Measurements from ENCODE around the gene KCMF1. TPM values are rescaled to one million over a fixed set of nuclear protein-coding genes. Genes with fewer than 3 reads are reported as not detected.
A peak's percentile ranks its signal among the peaks of the same experiment; 100 is the strongest.

Gene KCMF1
- polyA plus RNA-seq, 3 donors, result 22.5 to 52.9 (median 28.5) TPM

DNA sequence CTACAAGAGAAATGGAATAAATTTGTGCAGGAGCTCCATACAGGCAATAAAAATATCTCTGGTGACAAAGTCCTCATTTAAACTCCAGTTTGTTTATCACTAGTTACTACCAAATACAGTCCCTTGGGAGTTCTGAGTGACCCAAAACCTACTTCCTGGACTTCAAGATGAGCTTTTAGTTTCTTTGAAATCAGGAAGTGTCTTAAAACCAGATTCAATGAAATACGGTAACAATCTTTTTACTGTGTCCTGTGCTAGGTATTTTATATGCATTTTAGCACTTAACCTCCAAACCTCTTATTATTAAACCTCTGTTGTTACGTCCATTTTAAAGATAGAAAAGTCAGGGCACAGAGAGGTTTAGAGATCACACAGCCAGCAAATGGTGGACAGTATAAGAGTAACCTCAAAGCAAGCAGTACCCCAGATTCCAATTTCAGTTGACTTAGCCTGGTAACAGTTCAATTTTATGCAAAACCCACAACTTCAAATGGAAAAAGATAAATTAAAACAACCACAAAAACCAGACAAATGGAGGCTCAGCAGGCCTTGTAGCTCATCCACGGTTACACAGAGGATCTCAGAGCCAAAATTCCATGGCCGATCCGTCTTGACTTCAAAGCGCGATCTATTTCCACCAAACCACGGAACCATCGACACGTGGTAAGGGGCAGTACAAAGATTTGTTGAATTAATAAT, 1.3 kb upstream of the KCMF1 start:
- peaks cover 60 to 72% of the 10 kb centered on the region in 2 donors for H3K4me1 ChIP-seq (ENCODE audit: control insufficient read depth in 1 of 2, insufficient read depth in 2 of 2, low read length in 2 of 2)
- H3K27ac ChIP-seq (ENCODE audit: low read depth in 1 of 2, low read length in 2 of 2), result peak overlapping the region; percentile 89 to 98
- peak overlapping the region; percentile 91 to 99 (median 98) for H3K27ac Mint-ChIP-seq
- peaks cover 80% of the 10 kb centered on the region for H3K79me2 ChIP-seq (ENCODE audit: insufficient read depth, low read length)
- no CpG with 5 or more reads among the region's 10 CpGs for WGBS (ENCODE audit: insufficient coverage)
- H3K9me3 ChIP-seq (replicated peaks in 1 of 2; ENCODE audit: control insufficient read depth in 1 of 2, insufficient read depth in 1 of 2, low read length in 2 of 2), result no peaks in the 10 kb centered on the region
- H3K36me3 ChIP-seq (replicated peaks in 1 of 2; ENCODE audit: control insufficient read depth in 1 of 2, insufficient read depth in 2 of 2, low read length in 2 of 2), result peaks cover 0 to 3% of the 10 kb centered on the region in 2 donors
- peak in 2 of 3 donors; percentile 48 to 61 for DNase-seq
- peaks cover 50% of the 10 kb centered on the region for H4K20me1 ChIP-seq (ENCODE audit: insufficient read depth, low read length)
- peaks cover 66% of the 10 kb centered on the region for H3K4me1 Mint-ChIP-seq
- peaks cover 0 to 2% (median 0%) of the 10 kb centered on the region in 7 donors for H3K9me3 Mint-ChIP-seq
- H3K4me3 ChIP-seq (replicated peaks in 1 of 3; ENCODE audit: low read depth in 2 of 3, low read length in 3 of 3), result peak overlapping the region; percentile 76 to 93 (median 80)
- no peaks in the 10 kb centered on the region for H3K27me3 ChIP-seq (ENCODE audit: control insufficient read depth in 2 of 2, insufficient read depth in 2 of 2, low read length in 2 of 2)
- intact Hi-C loops (cut with micrococcal nuclease), result loop anchor here (5.0 kb wide), 2 partner anchors 38 to 1138 kb away; partner anchors contain the start of genes POLR1A (in 1 of the 2) and PTCD3 (in 1 of the 2)
- no peaks in the 10 kb centered on the region for H3K27me3 Mint-ChIP-seq (ENCODE audit: low read depth in 3 of 3)
- TF ChIP-seq, protein P1, sequence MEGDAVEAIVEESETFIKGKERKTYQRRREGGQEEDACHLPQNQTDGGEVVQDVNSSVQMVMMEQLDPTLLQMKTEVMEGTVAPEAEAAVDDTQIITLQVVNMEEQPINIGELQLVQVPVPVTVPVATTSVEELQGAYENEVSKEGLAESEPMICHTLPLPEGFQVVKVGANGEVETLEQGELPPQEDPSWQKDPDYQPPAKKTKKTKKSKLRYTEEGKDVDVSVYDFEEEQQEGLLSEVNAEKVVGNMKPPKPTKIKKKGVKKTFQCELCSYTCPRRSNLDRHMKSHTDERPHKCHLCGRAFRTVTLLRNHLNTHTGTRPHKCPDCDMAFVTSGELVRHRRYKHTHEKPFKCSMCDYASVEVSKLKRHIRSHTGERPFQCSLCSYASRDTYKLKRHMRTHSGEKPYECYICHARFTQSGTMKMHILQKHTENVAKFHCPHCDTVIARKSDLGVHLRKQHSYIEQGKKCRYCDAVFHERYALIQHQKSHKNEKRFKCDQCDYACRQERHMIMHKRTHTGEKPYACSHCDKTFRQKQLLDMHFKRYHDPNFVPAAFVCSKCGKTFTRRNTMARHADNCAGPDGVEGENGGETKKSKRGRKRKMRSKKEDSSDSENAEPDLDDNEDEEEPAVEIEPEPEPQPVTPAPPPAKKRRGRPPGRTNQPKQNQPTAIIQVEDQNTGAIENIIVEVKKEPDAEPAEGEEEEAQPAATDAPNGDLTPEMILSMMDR (IDR thresholded peaks at IDR 0.05), result no peak
- peak overlapping the region; percentile 95 for H3K9ac ChIP-seq (ENCODE audit: insufficient read depth, low read length, poor library complexity, severe bottlenecking)
- peaks cover 10 to 13% of the 10 kb centered on the region in 2 donors for H3K36me3 Mint-ChIP-seq
- peak overlapping the region; percentile 94 to 100 for H3K4me3 Mint-ChIP-seq
- H3K4me2 ChIP-seq (replicated peaks; ENCODE audit: extremely low read depth, low read length, poor library complexity, severe bottlenecking), result peak overlapping the region; percentile 84
- peak overlapping the region; percentile 75 for H2AFZ ChIP-seq (ENCODE audit: insufficient read depth, low read depth, low read length, poor library complexity, severe bottlenecking)

DNA sequence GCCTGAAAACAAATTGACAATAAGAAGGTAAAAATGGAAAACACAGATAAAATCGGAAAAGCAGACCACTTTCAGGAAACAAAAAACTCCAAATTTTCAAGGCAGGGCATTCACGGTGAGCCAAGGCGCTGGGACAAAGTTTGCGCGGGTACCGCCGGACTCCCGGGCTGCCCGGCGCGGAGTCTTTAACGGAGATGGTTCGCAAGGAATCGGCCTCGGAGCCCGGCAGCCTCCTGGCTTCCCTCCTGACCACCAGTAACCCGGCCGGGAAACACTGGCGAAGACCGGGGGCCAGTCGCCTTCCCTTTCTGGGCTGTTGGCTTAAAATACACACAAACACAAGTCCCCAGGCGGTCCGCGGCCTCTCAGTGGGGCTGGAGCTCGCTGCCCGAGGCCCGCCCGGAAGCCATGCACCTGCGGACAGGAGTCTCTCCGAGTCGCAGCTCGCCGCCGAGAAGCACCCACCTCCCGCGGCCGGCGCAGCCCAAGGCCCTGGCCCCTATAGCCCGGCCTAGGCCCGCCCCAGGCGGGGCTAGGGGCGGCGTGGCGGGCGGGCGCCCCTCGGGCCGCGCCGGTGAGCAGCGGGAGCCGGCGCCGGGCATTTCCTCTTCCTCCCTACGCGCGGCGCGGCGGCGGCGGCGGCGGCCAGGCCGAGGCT, 622 bp upstream of the KCMF1 start:
- Histone ChIP-seq H3K27me3 (ENCODE audit: control insufficient read depth in 2 of 2, insufficient read depth in 2 of 2, low read length in 2 of 2) (no peaks in the 10 kb centered on the region), H3K36me3 (replicated peaks in 1 of 2; ENCODE audit: control insufficient read depth in 1 of 2, insufficient read depth in 2 of 2, low read length in 2 of 2) (peaks cover 0 to 3% of the 10 kb centered on the region in 2 donors), H3K4me3 (replicated peaks in 1 of 3; ENCODE audit: low read depth in 2 of 3, low read length in 3 of 3) (peak overlapping the region; percentile 76 to 93 (median 80)), H3K9me3 (replicated peaks in 1 of 2; ENCODE audit: control insufficient read depth in 1 of 2, insufficient read depth in 1 of 2, low read length in 2 of 2) (no peaks in the 10 kb centered on the region), H2AFZ (ENCODE audit: insufficient read depth, low read depth, low read length, poor library complexity, severe bottlenecking) (peak overlapping the region; percentile 75), H3K79me2 (ENCODE audit: insufficient read depth, low read length) (peaks cover 86% of the 10 kb centered on the region), H3K4me2 (replicated peaks; ENCODE audit: extremely low read depth, low read length, poor library complexity, severe bottlenecking) (peak overlapping the region; percentile 84), H3K27ac (ENCODE audit: low read depth in 1 of 2, low read length in 2 of 2) (peak overlapping the region; percentile 89 to 98), H3K4me1 (ENCODE audit: control insufficient read depth in 1 of 2, insufficient read depth in 2 of 2, low read length in 2 of 2) (peaks cover 53 to 69% of the 10 kb centered on the region in 2 donors), H4K20me1 (ENCODE audit: insufficient read depth, low read length) (peaks cover 52% of the 10 kb centered on the region), H3K9ac (ENCODE audit: insufficient read depth, low read length, poor library complexity, severe bottlenecking) (peak overlapping the region; percentile 95)
- H3K9me3 Mint-ChIP-seq, result no peaks in the 10 kb centered on the region
- TF ChIP-seq, protein P1 (IDR thresholded peaks at IDR 0.05), result no peak
- H3K4me1 Mint-ChIP-seq, result peaks cover 61% of the 10 kb centered on the region
- intact Hi-C loops (cut with micrococcal nuclease), result loop anchor here (5.0 kb wide), 2 partner anchors 37 to 1137 kb away; partner anchors contain the start of genes POLR1A (in 1 of the 2) and PTCD3 (in 1 of the 2)
- peak; percentile 19 to 53 (median 52) for DNase-seq
- peak overlapping the region; percentile 91 to 99 (median 98) for H3K27ac Mint-ChIP-seq
- H3K4me3 Mint-ChIP-seq, result peak overlapping the region; percentile 94 to 100
- WGBS (ENCODE audit: insufficient coverage), result under 1% methylated on average over 65 of the region's 65 CpGs
- H3K27me3 Mint-ChIP-seq (ENCODE audit: low read depth in 3 of 3), result no peaks in the 10 kb centered on the region
- H3K36me3 Mint-ChIP-seq, result peaks cover 7 to 8% of the 10 kb centered on the region in 2 donors
